WTC11 (cell line): ENCODE results near the gene ARHGEF1. TPM values are rescaled to one million over a fixed set of nuclear protein-coding genes. Genes with fewer than 3 reads are reported as not detected.

Source experiments
- ATAC-seq: fragments of 200-7000 bp; cut with Tn5 transposase; 2 replicates; pipeline ENCODE4 v1.10.0; 2021; ENCODE audit warnings: mild to moderate bottlenecking, moderate library complexity
- CTCF ChIA-PET: fragments of 300-600 bp; sonication (Branson Sonifier 250); formaldehyde crosslinking; loops from one replicate; lab custom pipeline; 2021; ENCODE audit warnings: antibody characterized with exemption; lab: Charles Lee
- POLR2A ChIA-PET: fragments of 350-600 bp; sonication (Branson Sonifier 250); formaldehyde crosslinking; loops from one replicate; lab custom pipeline; 2021; ENCODE audit warnings: antibody characterized with exemption; lab: Charles Lee
- DNase-seq: peaks from one replicate; pipeline ENCODE4 v3.0.0; 2021; ENCODE audit warnings: low spot score
- H3K27ac Mint-ChIP-seq: 2 replicates; pipeline ENCODE4 v1.8.0; 2021; ENCODE audit warnings: mixed read lengths
- H3K27me3 Mint-ChIP-seq: 2 replicates; pipeline ENCODE4 v1.8.0; 2021; ENCODE audit warnings: low read depth, mild to moderate bottlenecking, moderate library complexity, mixed read lengths
- H3K36me3 Mint-ChIP-seq: 2 replicates; pipeline ENCODE4 v1.8.0; 2021; ENCODE audit warnings: mixed read lengths
- H3K4me1 Mint-ChIP-seq: 2 replicates; pipeline ENCODE4 v1.8.0; 2022; ENCODE audit warnings: mixed read lengths
- H3K4me3 Mint-ChIP-seq: 2 replicates; pipeline ENCODE4 v1.8.0; 2021; ENCODE audit warnings: mild to moderate bottlenecking, moderate library complexity, mixed read lengths
- H3K9me3 Mint-ChIP-seq: 2 replicates; pipeline ENCODE4 v1.8.0; 2021; ENCODE audit warnings: mixed read lengths
- ATF3 ChIP-seq: sonication (generic); formaldehyde crosslinking; conservative IDR thresholded peaks from 2 replicates; pipeline ENCODE4 v1.8.1; 2022; ENCODE audit warnings: mild to moderate bottlenecking, missing genetic modification reagents
- ATF6 ChIP-seq: sonication (generic); formaldehyde crosslinking; IDR thresholded peaks from 2 replicates; pipeline ENCODE4 v1.8.1; 2023; ENCODE audit warnings: mild to moderate bottlenecking, missing genetic modification reagents
- CREB1 ChIP-seq: sonication (generic); formaldehyde crosslinking; IDR thresholded peaks from 2 replicates; pipeline ENCODE4 v1.8.0; 2023; ENCODE audit warnings: mild to moderate bottlenecking, missing genetic modification reagents
- CTCF ChIP-seq: fragments of 200-600 bp; IDR thresholded peaks from 2 replicates; pipeline ENCODE4 v1.8.0; 2022; ENCODE audit warnings: antibody characterized with exemption
- ERG ChIP-seq: fragments of 250-450 bp; sonication (Bioruptor Pico); IDR thresholded peaks from 2 replicates; pipeline ENCODE4 v1.8.0; 2021; ENCODE audit warnings: mild to moderate bottlenecking
- FOXJ3 ChIP-seq: sonication (generic); formaldehyde crosslinking; IDR thresholded peaks from 2 replicates; pipeline ENCODE4 v1.9.0; 2021; ENCODE audit warnings: missing genetic modification reagents, mild to moderate bottlenecking, borderline replicate concordance
- IRF1 ChIP-seq: sonication (generic); formaldehyde crosslinking; IDR thresholded peaks from 2 replicates; pipeline ENCODE4 v1.8.0; 2023; ENCODE audit warnings: missing genetic modification reagents
- IRF2 ChIP-seq: sonication (generic); formaldehyde crosslinking; IDR thresholded peaks from 2 replicates; pipeline ENCODE4 v1.8.0; 2022; ENCODE audit warnings: low read depth, missing genetic modification reagents, borderline replicate concordance
- KAT7 ChIP-seq: sonication (generic); formaldehyde crosslinking; IDR thresholded peaks from 2 replicates; pipeline ENCODE4 v1.8.1; 2023; ENCODE audit warnings: missing genetic modification reagents, mild to moderate bottlenecking, borderline replicate concordance
- MAX ChIP-seq: sonication (generic); formaldehyde crosslinking; IDR thresholded peaks from 2 replicates; pipeline ENCODE4 v1.8.0; 2022; ENCODE audit warnings: mild to moderate bottlenecking, missing genetic modification reagents
- NFATC4 ChIP-seq: fragments of 250-450 bp; sonication (Bioruptor Pico); IDR thresholded peaks from 2 replicates; pipeline ENCODE4 v1.9.0; 2021; ENCODE audit warnings: mild to moderate bottlenecking
- NFYB ChIP-seq: sonication (generic); formaldehyde crosslinking; conservative IDR thresholded peaks from 2 replicates; pipeline ENCODE4 v1.8.0; 2022; ENCODE audit warnings: low read depth, missing genetic modification reagents
- OVOL2 ChIP-seq: fragments of 250-450 bp; sonication (Bioruptor Pico); IDR thresholded peaks from 2 replicates; pipeline ENCODE4 v1.9.0; 2021; ENCODE audit warnings: mild to moderate bottlenecking, borderline replicate concordance
- PRDM15 ChIP-seq: sonication (generic); formaldehyde crosslinking; IDR thresholded peaks from 2 replicates; pipeline ENCODE4 v1.8.0; 2022; ENCODE audit warnings: missing genetic modification reagents
- PREB ChIP-seq: sonication (generic); formaldehyde crosslinking; IDR thresholded peaks from 2 replicates; pipeline ENCODE4 v1.8.1; 2022; ENCODE audit warnings: mild to moderate bottlenecking, missing genetic modification reagents, moderate library complexity, borderline replicate concordance
- PRRX2 ChIP-seq: fragments of 250-450 bp; sonication (Bioruptor Pico); IDR thresholded peaks from 2 replicates; pipeline ENCODE4 v1.8.0; 2021; ENCODE audit warnings: mild to moderate bottlenecking
- ZBTB21 ChIP-seq: sonication (generic); formaldehyde crosslinking; IDR thresholded peaks from 2 replicates; pipeline ENCODE4 v1.8.1; 2023; ENCODE audit warnings: mild to moderate bottlenecking, missing genetic modification reagents, borderline replicate concordance
- ZNF232 ChIP-seq: sonication (generic); formaldehyde crosslinking; IDR thresholded peaks from 2 replicates; pipeline ENCODE4 v1.8.0; 2022; ENCODE audit warnings: mild to moderate bottlenecking, missing genetic modification reagents
- total RNA-seq: library from RNA; stranded (reverse); gene quantifications from 3 replicates; pipeline ENCODE4 v1.2.3, GENCODE V29; 2021

The ARHGEF1 gene
- total RNA-seq, 1 experiment from 2014 or later, result 102 TPM

- TF ChIP-seq MAX (no peak), OVOL2 (CRISPR knock-in tag) (no peak), CREB1 (CRISPR knock-in tag) (no peak), NFATC4 (CRISPR knock-in tag) (no peak), IRF1 (CRISPR knock-in tag) (no peak), CTCF (no peak)
Measured at GRCh38 chr19:41837981-41838708, 44.8 kb upstream of the ARHGEF1 start (continued).

- POLR2A ChIA-PET, result interaction anchor here (1.1 to 1.7 kb wide), 2 partner anchors 21 to 87 kb away, joined by 3 to 5 read pairs; partner anchors contain the start of gene RPS19
- CTCF ChIA-PET, result interaction anchor here (0.6 to 3.3 kb wide), 6 partner anchors 13 to 635 kb away, joined by 3 to 21 read pairs (median 10); partner anchors contain the start of gene CEACAM6
- Mint-ChIP-seq H3K4me1 (no peaks in the 10 kb centered on the region), H3K4me3 (no peak overlapping the region)
- DNase-seq, result no peak
- TF ChIP-seq FOXJ3 (no peak), ERG (CRISPR knock-in tag) (no peak), IRF2 (CRISPR knock-in tag) (no peak)
- TF ChIP-seq, all 79 proteins: peak for 0
- no peak for ATAC-seq
- no peak overlapping the region for H3K27ac Mint-ChIP-seq
- H3K36me3 Mint-ChIP-seq, result no peaks in the 10 kb centered on the region
- peaks cover 42% of the 10 kb centered on the region for H3K27me3 Mint-ChIP-seq
- peaks cover 4% of the 10 kb centered on the region for H3K9me3 Mint-ChIP-seq
Measured at GRCh38 chr19:41839211-41839610, 43.8 kb upstream of the ARHGEF1 start.

GRCh38 chr19:41843371-41843770, 39.6 kb upstream of the ARHGEF1 start:
- Mint-ChIP-seq H3K4me1 (no peaks in the 10 kb centered on the region), H3K27me3 (peaks cover 48% of the 10 kb centered on the region), H3K27ac (no peak overlapping the region), H3K9me3 (peaks cover 11% of the 10 kb centered on the region), H3K4me3 (no peak overlapping the region), H3K36me3 (no peaks in the 10 kb centered on the region)
- ChIA-PET CTCF (interaction anchor here (1.3 to 2.1 kb wide), 2 partner anchors 15 to 90 kb away, joined by 5 to 6 read pairs; no protein-coding TSS in a partner anchor), POLR2A (no interaction called here)
- no peak for ATAC-seq
- no peak for DNase-seq
- no peak for TF ChIP-seq ATF3 (CRISPR knock-in tag)
- TF ChIP-seq ATF6, result no peak
- TF ChIP-seq PRRX2 (CRISPR knock-in tag), result no peak
- no peak for TF ChIP-seq IRF2 (CRISPR knock-in tag)
- TF ChIP-seq PREB (CRISPR knock-in tag), result no peak
- no peak for TF ChIP-seq ZBTB21
- TF ChIP-seq PRDM15 (CRISPR knock-in tag), result no peak
- no peak for TF ChIP-seq KAT7 (CRISPR knock-in tag)
- TF ChIP-seq ZNF232 (CRISPR knock-in tag), result no peak
- no peak for TF ChIP-seq NFYB (CRISPR knock-in tag)
